Caki2 (cell line): ENCODE data around the gene TMEM59L. TPM values are rescaled to one million over a fixed set of nuclear protein-coding genes. Genes with fewer than 3 reads are reported as not detected.

ENCODE experiments used
- DNase-seq: peaks from one replicate; pipeline ENCODE4 v3.0.0-alpha.2; 2015; ENCODE audit warnings: low read depth
- in situ Hi-C: cut with HindIII; loops from 2 replicates; pipeline ENCODE4 v1.10.0; 2016; ENCODE audit warnings: low sequenced_read_pairs, low pct_unique_long_range_greater_than_20kb, mixed read lengths
- total RNA-seq: library from RNA; depleted of rRNA; stranded (reverse); fragments of >200 nt; shearing (Covaris generic); gene quantifications from 2 replicates; pipeline ENCODE4 v1.2.3, GENCODE V29; 2014; ENCODE audit warnings: low replicate concordance

Gene TMEM59L
- total RNA-seq, 1 experiment from 2014 or later: 0.14 TPM

- DNase-seq: no peak
- in situ Hi-C loops: no loop called here
These were observed 16.8 kb downstream of the TMEM59L start for GRCh38 chr19:18629166-18630088.

DNA sequence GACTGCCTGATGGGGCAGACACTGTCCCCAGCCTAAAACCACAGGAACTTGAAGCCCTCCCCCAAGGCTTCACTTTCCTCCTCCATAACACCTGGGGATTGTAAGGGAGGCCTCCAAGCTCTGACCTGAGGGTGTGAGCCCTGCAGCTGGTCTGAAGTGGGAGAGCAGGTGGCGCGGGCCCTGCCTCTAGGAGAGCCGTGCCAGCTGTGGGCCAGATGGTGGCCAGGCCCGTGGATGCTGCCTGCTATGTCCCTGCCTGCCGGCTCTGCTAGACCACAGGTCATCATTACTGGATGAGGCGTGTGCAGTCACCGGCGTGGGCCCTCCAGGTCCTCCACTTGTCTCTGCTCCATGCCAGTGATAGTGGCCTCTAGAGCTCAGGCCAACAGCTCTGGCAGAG is 20.7 kb downstream of the TMEM59L start:
- DNase-seq: no peak
- in situ Hi-C loops: no loop called here

DNA sequence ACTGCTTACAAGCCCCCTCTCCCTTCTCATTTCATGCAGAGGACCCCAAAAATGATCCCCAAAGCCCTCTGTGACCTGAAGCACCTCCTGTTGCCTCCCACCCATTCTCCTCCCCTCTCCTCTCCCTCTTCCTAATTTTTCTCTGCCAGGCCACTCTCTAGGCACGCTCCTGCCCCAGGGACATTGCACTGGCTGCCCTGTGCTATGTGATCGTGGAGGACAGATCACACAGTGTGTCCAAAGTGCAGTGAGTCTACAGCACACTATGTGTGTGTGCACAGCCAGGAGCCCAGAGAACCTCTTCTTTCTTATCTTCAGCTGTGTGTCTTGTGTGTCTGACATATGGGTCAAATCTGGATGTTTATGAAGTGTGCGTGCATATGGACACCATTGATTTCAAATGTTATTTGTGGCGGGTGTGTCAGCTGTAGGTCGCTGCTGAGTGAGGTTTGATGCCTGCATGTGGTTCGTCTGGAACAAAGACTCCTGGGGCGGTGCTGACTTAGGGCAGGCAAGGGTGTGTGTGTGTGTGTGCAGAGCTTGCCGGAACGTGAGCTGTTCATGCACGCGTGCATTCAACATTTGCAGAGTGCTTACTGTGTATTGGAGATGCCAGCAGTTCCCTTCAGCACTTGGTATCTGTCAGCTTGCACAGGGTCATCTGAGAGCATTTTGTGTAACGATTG is 22.1 kb downstream of the TMEM59L start:
- no peak for DNase-seq
- in situ Hi-C loops: no loop called here

- DNase-seq: no peak
- in situ Hi-C loops: no loop called here
These were observed 23.1 kb downstream of the TMEM59L start for GRCh38 chr19:18635831-18636182.

- in situ Hi-C loops: no loop called here
- DNase-seq: peak; percentile 100
These were observed 23.7 kb downstream of the TMEM59L start for GRCh38 chr19:18636183-18636968.

- DNase-seq: no peak
- in situ Hi-C loops: no loop called here
These were observed 24.4 kb downstream of the TMEM59L start, which contains the start of gene KLHL26 for GRCh38 chr19:18636969-18637629. Gene KLHL26, plus strand, starts transcription at chr19:18637028. Its CDS starts 27 bp downstream, at chr19:18637055.

GRCh38 chr19:18637673-18638630 is 25.3 kb downstream of the TMEM59L start:
- in situ Hi-C loops: no loop called here
- peak; percentile 63 for DNase-seq

GRCh38 chr19:18639706-18640243 is 27.1 kb downstream of the TMEM59L start:
- in situ Hi-C loops: no loop called here

DNA sequence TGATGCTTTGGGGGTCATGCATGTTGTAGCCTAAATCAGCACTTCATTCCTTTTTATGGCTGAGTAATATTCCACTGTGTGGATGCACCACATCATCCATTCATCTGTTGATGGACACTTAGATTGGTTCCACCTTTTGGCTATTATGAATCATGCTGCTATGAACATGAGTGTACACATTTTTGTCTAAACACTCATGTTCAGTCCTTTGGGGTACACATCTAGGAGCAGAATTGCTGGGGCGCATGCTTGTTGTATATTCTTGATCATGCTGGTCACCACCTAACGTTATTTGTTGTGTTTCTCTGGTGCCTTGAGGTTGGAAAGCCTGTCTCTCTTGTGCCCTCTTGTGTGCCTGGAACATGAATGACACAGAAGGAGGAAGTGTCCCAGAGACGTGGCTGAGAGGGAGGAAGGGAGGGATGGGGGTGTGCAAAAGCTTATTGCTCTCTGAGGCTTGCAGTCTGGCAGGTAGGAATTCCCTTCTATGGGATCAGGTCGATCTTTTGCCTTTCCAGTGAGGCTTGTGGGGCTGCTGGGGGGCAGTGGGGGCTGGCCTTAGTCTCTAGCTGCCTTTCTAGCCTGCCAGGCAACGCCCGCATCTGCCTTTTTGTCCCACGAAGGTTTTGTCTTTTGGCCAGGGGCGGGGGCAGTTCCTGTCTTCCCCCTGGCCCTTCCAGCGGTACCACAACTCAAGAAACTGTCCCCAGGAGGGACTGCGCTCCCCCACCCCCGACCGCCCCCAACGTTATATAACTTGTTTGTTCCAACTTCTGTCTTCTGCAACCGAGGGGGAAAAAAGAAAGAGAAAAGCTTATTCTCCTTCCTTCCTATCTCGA is 31.7 kb downstream of the TMEM59L start:
- in situ Hi-C loops: no loop called here
- DNase-seq: peak; percentile 39

More at GRCh38 chr19:18639706-18640243, 27.1 kb downstream of the TMEM59L start:
- DNase-seq: no peak

GRCh38 chr19:18645035-18645511 is 32.4 kb downstream of the TMEM59L start:
- in situ Hi-C loops: no loop called here
- no peak for DNase-seq

DNA sequence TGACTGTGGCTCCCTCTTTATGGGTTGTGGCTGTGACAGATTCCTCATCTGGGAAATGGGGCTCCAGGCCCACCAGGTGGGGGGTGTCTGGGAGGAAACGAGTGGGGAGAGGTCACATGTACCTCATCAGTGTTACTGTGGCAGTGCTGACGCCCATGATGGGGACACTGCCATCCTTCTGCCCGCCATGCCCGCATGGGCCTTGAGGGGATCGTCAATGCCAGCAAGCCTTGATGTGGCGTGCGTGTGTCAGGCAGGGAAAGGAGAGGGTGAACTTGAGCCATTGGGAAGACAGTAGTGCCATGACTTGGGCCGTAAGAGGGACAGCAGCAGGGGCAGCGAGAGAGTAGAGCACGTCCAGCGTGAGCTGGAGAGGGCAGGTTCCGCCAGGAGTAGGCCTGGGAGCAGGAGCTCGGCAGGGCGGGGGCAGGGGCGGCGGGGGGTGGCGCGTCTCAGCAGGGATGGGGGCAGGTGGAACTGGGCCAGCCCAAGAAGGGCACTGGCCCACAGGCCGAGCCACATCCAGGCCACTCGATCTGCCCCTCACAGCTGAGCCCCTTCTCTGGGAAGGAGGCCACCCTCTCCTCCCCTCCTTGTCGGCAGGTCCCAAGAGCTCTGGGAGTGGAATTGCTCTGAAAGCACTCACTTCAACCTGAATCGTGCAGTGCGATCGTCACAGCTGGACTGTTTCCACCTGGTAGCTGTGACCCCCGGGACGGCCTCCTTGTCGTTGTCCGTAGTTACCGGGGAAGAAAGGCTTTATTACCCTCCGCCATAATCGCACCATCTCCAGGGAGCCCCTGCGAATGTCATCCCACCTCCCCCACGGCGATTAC is 34.1 kb downstream of the TMEM59L start:
- in situ Hi-C loops: no loop called here
- DNase-seq: no peak

GRCh38 chr19:18647371-18647767 is 34.7 kb downstream of the TMEM59L start:
- no peak for DNase-seq
- in situ Hi-C loops: no loop called here

- in situ Hi-C loops: no loop called here
- DNase-seq: no peak
These were observed 35.1 kb downstream of the TMEM59L start for GRCh38 chr19:18647807-18648206.

DNA sequence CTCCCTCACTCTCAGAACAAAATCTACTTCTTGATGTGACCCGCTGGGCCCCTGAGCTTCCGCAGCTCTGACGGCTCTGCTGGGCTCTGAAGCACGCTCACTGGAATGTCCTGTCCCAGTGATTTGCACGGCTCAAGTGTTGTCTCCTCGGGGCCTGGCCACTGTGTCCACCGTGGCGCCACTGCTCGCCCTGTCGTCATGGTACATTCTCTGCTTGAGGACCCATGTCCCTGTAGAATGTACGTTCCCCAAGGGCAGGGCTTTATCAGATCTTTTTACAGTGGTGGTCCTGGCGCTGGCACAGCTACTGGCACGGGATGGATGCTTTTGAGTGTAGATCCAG is 36.3 kb downstream of the TMEM59L start:
- in situ Hi-C loops: no loop called here
- no peak for DNase-seq

- in situ Hi-C loops: no loop called here
- DNase-seq: no peak
These were observed 36.8 kb downstream of the TMEM59L start for GRCh38 chr19:18649371-18650020.
